GM20000 (cell line): Measurements from ENCODE around the gene SF3B2.
A peak's percentile ranks its signal among the peaks of the same experiment; 100 is the strongest.

Experiments used
- DNase-seq: peaks from one replicate; pipeline ENCODE4 v3.0.0; 2012; ENCODE audit warnings: low spot score
- TF ChIP-seq, protein P1 (sequence below): IDR thresholded peaks from 2 replicates; pipeline ENCODE4 v1.5.1; 2012; ENCODE audit warnings: mild to moderate bottlenecking, control low read depth; ENCODE audit errors: extremely low read depth, missing control alignments

SF3B2 gene

DNA sequence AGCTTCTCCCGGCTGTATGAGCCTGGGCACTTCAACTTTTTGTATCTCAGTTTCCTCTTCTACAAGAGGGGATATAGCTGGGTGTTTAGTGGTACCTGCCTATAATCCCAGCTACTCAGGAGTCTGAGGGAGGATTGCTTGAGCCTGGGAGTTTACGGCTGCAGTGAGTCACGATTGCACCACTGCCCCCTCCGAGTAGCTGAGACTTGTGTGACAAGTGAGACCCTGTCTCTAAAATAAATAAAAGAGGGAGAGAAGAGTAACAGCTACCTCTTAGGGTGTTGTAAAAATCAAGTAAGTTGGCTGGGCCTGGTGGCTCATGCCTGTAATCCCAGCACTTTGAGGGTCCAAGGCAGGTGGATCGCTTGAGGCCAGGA is 15.8 kb upstream of the SF3B2 start:
- TF ChIP-seq, protein P1, sequence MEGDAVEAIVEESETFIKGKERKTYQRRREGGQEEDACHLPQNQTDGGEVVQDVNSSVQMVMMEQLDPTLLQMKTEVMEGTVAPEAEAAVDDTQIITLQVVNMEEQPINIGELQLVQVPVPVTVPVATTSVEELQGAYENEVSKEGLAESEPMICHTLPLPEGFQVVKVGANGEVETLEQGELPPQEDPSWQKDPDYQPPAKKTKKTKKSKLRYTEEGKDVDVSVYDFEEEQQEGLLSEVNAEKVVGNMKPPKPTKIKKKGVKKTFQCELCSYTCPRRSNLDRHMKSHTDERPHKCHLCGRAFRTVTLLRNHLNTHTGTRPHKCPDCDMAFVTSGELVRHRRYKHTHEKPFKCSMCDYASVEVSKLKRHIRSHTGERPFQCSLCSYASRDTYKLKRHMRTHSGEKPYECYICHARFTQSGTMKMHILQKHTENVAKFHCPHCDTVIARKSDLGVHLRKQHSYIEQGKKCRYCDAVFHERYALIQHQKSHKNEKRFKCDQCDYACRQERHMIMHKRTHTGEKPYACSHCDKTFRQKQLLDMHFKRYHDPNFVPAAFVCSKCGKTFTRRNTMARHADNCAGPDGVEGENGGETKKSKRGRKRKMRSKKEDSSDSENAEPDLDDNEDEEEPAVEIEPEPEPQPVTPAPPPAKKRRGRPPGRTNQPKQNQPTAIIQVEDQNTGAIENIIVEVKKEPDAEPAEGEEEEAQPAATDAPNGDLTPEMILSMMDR = no peak
- no peak for DNase-seq

GRCh38 chr11:66037327-66037726 is 14.8 kb upstream of the SF3B2 start:
- TF ChIP-seq, protein P1 = no peak
- DNase-seq = no peak

- TF ChIP-seq, protein P1 = no peak
- no peak for DNase-seq
Measured at GRCh38 chr11:66039765-66040164, 12.4 kb upstream of the SF3B2 start.

GRCh38 chr11:66042227-66042995 is 9.8 kb upstream of the SF3B2 start:
- DNase-seq = no peak
- TF ChIP-seq, protein P1 = no peak

DNA sequence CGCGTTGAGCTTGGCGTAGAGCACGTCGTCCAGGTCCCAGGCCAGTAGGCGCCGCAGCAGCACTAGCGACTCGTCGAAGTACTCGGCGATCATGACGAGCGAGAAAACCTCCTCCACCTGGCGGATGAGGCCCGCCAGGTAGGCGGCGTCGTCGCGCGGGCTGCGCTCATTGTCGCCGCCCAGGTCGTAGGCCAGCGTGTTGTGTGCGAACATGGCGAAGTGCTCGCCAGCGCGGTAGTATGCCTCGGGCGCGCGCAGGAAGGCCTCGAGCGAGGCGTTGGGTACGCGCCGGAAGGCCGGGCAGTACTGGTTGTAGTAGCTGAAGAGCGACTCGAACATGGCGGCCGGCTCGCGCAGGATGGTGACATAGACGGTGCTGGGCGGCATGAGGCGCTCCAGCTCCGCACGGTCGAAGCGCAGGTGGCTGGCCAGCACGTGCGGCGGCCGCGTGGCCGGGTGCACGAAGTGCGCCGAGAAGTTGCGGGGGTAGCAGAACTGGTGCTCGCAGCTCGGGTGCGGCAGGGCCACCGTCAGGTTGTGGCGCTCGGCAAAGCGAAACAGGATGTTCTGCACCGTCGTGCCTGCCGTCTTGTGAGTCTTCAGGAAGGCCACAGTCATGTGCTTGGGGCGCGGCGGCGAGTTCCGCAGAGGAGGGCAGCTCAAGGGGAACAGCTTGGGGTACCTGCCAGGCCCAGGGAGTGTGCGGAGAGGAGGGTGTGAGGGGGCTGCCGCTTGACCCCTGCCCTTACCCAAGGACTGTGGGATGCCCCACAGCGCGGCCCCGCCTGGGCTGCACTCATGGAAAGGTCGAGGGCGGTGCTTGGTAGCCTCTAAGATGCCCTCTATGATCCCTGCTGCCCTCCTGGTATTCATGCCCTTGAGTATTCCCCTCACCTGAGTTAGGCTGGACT is 8.9 kb upstream of the SF3B2 start:
- TF ChIP-seq, protein P1 = no peak
- peak; percentile 15 for DNase-seq

GRCh38 chr11:66044757-66045156 is 7.4 kb upstream of the SF3B2 start:
- TF ChIP-seq, protein P1 = no peak
- no peak for DNase-seq

DNA sequence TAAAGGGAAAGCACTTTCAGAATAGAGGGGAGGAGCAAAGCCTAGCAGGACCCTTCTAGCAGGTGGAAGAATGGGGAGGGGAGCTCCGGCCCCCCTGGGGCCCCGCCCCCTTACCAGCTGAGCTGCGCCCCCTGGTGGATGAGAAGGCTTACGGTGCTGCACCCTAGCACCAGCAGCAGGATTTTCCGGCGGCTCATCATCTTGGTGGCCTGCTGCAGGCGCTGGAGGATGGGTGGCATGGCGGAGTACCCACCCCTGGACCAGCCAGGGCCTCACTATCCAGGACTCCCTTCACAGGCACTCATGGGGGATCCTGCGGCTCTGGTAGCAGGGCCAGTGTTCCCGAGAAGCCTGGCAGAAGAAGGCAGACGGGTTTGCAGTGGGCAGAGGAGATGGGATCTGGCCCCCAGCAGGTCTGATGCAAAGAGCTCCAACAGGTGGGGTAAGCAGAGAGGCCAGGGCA is 7.0 kb upstream of the SF3B2 start:
- TF ChIP-seq, protein P1 = peak; percentile 94
- DNase-seq = peak; percentile 95
